GM20431 (cell line): ENCODE results near the gene SLC15A4.

ENCODE experiments used
- in situ Hi-C: fragments of 300-500 bp; cut with MseI, MboI; formaldehyde crosslinking; loops from one replicate; pipeline ENCODE4 v1.15.0; 2020; ENCODE audit warnings: low sequenced_read_pairs; ENCODE audit not compliant: unreplicated experiment

Gene SLC15A4

GRCh38 chr12:128796439-128797118, 27.2 kb downstream of the SLC15A4 start:
- in situ Hi-C loops: no loop called here

- in situ Hi-C loops: no loop called here
These were observed 28.0 kb downstream of the SLC15A4 start for GRCh38 chr12:128795530-128796361.

- in situ Hi-C loops: no loop called here
These were observed 28.9 kb downstream of the SLC15A4 start for GRCh38 chr12:128794661-128795529.

GRCh38 chr12:128793701-128794100, 30.1 kb downstream of the SLC15A4 start:
- in situ Hi-C loops: no loop called here

GRCh38 chr12:128792881-128793280, 30.9 kb downstream of the SLC15A4 start:
- in situ Hi-C loops: no loop called here

- in situ Hi-C loops: no loop called here
These were observed 31.4 kb downstream of the SLC15A4 start for GRCh38 chr12:128792398-128792797.

- in situ Hi-C loops: no loop called here
These were observed 32.1 kb downstream of the SLC15A4 start for GRCh38 chr12:128791395-128792322.

- in situ Hi-C loops: no loop called here
These were observed 32.9 kb downstream of the SLC15A4 start for GRCh38 chr12:128790653-128791373.

- in situ Hi-C loops: no loop called here
These were observed 33.5 kb downstream of the SLC15A4 start for GRCh38 chr12:128790221-128790620.

- in situ Hi-C loops: no loop called here
These were observed 34.3 kb downstream of the SLC15A4 start for GRCh38 chr12:128789356-128789929.

GRCh38 chr12:128787827-128788226, 35.9 kb downstream of the SLC15A4 start:
- in situ Hi-C loops: no loop called here

GRCh38 chr12:128786741-128787391, 36.9 kb downstream of the SLC15A4 start:
- in situ Hi-C loops: no loop called here

- in situ Hi-C loops: no loop called here
These were observed 39.6 kb downstream of the SLC15A4 start for GRCh38 chr12:128784030-128784760.

GRCh38 chr12:128783129-128783574, 40.6 kb downstream of the SLC15A4 start:
- in situ Hi-C loops: no loop called here

GRCh38 chr12:128779901-128780300, 43.9 kb downstream of the SLC15A4 start:
- in situ Hi-C loops: no loop called here

- in situ Hi-C loops: no loop called here
These were observed 51.5 kb downstream of the SLC15A4 start for GRCh38 chr12:128772249-128772648.

- in situ Hi-C loops: no loop called here
These were observed 52.1 kb downstream of the SLC15A4 start for GRCh38 chr12:128771681-128772080.
